Cardiac fibroblast (primary cell): ENCODE data around the gene ASL.
"Not testable (repeated sequence)": the region's sequence is repeated elsewhere in the genome, so short reads cannot be mapped to it uniquely, and the experiment has no call there.

Experiments
- DNase-seq, 2 donors: peaks; one replicate each; pipeline versions ENCODE4 v3.0.0 to v3.0.0-alpha.2; 2010; ENCODE audit warnings: low read depth in 2 of 2
- H3K4me3 ChIP-seq, 2 donors: replicated peaks in 1 of 2; 1 replicate in 1 of 2; 2 replicates in 1 of 2; pipeline ENCODE4 v1.5.1; 2011; ENCODE audit warnings: low read depth in 2 of 2, low read length in 2 of 2, mild to moderate bottlenecking in 2 of 2, moderate library complexity in 1 of 2
- CTCF ChIP-seq: IDR thresholded peaks from one replicate; pipeline ENCODE4 v1.5.1; 2011; ENCODE audit warnings: low read depth, mild to moderate bottlenecking, low read length, inconsistent platforms

The ASL gene

GRCh38 chr7:66055321-66055956 lies 20.2 kb upstream of the ASL start:
- DNase-seq: peak; percentile 66 to 71
- H3K4me3 ChIP-seq: no peak overlapping the region

GRCh38 chr7:66060796-66061195 lies 14.8 kb upstream of the ASL start:
- no peak for DNase-seq
- H3K4me3 ChIP-seq: no peak overlapping the region
- no peak for TF ChIP-seq CTCF

More at GRCh38 chr7:66055321-66055956, 20.2 kb upstream of the ASL start:
- TF ChIP-seq CTCF: no peak

GRCh38 chr7:66069732-66070131 lies 5.9 kb upstream of the ASL start:
- H3K4me3 ChIP-seq: no peak overlapping the region
- no peak for DNase-seq
- TF ChIP-seq CTCF: no peak

GRCh38 chr7:66070222-66070621 lies 5.4 kb upstream of the ASL start:
- no peak for DNase-seq
- no peak overlapping the region for H3K4me3 ChIP-seq
- TF ChIP-seq CTCF: no peak

GRCh38 chr7:66072208-66072607 lies 3.4 kb upstream of the ASL start:
- H3K4me3 ChIP-seq, DNase-seq: not testable (repeated sequence)

- H3K4me3 ChIP-seq: peak overlapping the region; percentile 91 to 96
- no peak for TF ChIP-seq CTCF
- no peak for DNase-seq
Measured at GRCh38 chr7:66076462-66077329, 1.1 kb downstream of the ASL start.

- no peak for TF ChIP-seq CTCF
- no peak for DNase-seq
Measured at GRCh38 chr7:66078067-66078466, 2.4 kb downstream of the ASL start.

More at GRCh38 chr7:66078067-66078466, 2.4 kb downstream of the ASL start:
- no peak overlapping the region for H3K4me3 ChIP-seq
